Esophagus muscularis mucosa (tissue), 4 donors: Measurements from ENCODE around the gene DTNBP1.

ENCODE experiments used
- EP300 ChIP-seq: sonication (generic); formaldehyde crosslinking; IDR thresholded peaks from one replicate; pipeline ENCODE4 v1.6.1; 2017; ENCODE audit warnings: antibody characterized with exemption
- POLR2A ChIP-seq: fragments of 450-650 bp; IDR thresholded peaks from one replicate; pipeline ENCODE4 v1.6.1; 2017; ENCODE audit warnings: antibody characterized with exemption, moderate library complexity, mild to moderate bottlenecking, low read depth
- POLR2AphosphoS5 ChIP-seq, 2 donors: sonication (generic); formaldehyde crosslinking; IDR thresholded peaks; one replicate each; pipeline ENCODE4 v1.6.1; 2017; ENCODE audit warnings: antibody characterized with exemption in 2 of 2
- TF ChIP-seq, protein P1 (sequence below), 3 experiments: fragments of 200-600 bp in 2 of 3; fragments of 450-650 bp in 1 of 3; sonication (generic) in 2 of 3; IDR thresholded peaks; one replicate each; pipeline ENCODE4 v1.5.1; 2017 to 2019; ENCODE audit warnings: antibody characterized with exemption in 3 of 3, mild to moderate bottlenecking in 2 of 3, moderate library complexity in 1 of 3

DNA sequence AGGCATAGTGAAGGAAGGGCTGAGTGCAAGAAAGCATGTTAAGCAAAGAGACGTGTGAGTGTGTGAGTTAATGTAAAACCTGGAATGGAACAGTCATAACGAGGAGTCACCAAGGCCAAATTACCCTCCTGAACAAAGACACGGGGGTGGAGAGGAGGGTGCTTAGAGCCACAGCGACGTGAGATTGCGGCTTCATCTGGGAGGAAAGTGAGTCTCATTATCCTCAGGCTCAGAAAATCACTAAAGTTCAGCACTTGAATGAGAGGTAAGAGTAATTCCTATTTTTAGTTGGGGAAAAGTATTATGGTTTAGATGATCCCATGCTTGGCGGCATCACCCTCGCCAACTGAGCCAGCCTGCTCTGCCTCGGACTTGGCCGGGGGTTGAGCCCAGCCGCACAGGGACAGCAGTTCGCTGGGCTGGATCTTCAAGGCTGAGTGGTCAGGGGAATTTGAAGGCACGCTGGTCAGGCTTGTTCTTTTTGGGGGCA is 136.6 kb downstream of the DTNBP1 start:
- TF ChIP-seq POLR2AphosphoS5 (IDR thresholded peaks at IDR 0.05) = no peak
- no peak for TF ChIP-seq POLR2A
- TF ChIP-seq, protein P1, sequence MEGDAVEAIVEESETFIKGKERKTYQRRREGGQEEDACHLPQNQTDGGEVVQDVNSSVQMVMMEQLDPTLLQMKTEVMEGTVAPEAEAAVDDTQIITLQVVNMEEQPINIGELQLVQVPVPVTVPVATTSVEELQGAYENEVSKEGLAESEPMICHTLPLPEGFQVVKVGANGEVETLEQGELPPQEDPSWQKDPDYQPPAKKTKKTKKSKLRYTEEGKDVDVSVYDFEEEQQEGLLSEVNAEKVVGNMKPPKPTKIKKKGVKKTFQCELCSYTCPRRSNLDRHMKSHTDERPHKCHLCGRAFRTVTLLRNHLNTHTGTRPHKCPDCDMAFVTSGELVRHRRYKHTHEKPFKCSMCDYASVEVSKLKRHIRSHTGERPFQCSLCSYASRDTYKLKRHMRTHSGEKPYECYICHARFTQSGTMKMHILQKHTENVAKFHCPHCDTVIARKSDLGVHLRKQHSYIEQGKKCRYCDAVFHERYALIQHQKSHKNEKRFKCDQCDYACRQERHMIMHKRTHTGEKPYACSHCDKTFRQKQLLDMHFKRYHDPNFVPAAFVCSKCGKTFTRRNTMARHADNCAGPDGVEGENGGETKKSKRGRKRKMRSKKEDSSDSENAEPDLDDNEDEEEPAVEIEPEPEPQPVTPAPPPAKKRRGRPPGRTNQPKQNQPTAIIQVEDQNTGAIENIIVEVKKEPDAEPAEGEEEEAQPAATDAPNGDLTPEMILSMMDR (IDR thresholded peaks at IDR 0.05) = no peak
- TF ChIP-seq EP300 = no peak
